ENCODE results near the gene KCTD17. TPM values are rescaled to one million over a fixed set of nuclear protein-coding genes. Genes with fewer than 3 reads are reported as not detected.
A peak's percentile ranks its signal among the peaks of the same experiment; 100 is the strongest.

KCTD17 gene
- total RNA-seq, 2 experiments from 2014 or later: 25.7 to 29.7 TPM

DNA sequence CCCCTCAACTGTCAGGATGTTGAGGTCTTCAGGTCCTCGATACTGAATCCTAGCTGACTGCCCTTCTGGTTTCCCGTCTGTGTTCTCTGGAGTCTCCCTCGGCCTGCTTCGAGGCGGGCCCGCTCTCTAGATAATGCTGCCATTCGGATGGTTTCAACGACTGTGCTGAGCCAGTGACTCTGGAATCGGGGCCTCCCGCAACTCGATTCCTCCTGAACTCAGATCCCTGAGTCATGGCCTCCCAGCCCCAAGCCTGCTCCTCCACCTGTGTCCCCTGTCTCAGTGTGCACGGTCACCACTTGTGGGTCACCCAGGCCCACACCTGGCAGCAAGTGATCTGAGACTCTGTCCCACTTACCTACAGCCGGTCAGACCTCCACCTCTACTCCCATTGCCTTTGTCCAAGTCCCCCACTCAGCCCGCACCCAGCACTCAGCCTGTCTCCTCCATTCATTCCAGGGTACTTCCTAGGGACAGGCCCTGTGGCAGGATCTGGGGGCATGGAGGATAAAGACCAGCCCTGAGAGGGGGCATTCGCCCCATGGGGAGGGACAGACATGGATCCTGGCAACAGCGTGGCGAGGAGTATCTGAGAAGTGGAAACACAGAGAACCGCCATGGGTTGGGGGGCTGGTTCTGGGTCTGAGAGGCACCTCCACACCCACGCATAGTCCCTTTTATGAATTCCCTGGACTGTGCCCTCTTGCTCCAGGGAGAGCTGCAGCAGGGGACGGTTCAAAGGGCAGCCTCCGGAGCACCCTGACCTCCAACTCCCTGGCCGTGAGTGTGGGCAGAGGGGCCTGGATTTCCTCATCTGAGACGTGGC, 17.7 kb upstream of the KCTD17 start:
- H3K36me3 Mint-ChIP-seq (ENCODE audit: low read depth): no peaks in the 10 kb centered on the region
- peaks cover 7% of the 10 kb centered on the region for H3K27me3 Mint-ChIP-seq
- H3K9me3 Mint-ChIP-seq: no peaks in the 10 kb centered on the region
- ChIA-PET POLR2A (no interaction called here), CTCF (interaction anchor here (1.7 to 2.0 kb wide), 2 partner anchors 9 to 11 kb away, joined by 4 read pairs; no protein-coding TSS in a partner anchor)
- no peak for DNase-seq
- no peak overlapping the region for H3K27ac Mint-ChIP-seq
- H3K4me1 Mint-ChIP-seq: no peaks in the 10 kb centered on the region
- no peak overlapping the region for H3K4me3 Mint-ChIP-seq

DNA sequence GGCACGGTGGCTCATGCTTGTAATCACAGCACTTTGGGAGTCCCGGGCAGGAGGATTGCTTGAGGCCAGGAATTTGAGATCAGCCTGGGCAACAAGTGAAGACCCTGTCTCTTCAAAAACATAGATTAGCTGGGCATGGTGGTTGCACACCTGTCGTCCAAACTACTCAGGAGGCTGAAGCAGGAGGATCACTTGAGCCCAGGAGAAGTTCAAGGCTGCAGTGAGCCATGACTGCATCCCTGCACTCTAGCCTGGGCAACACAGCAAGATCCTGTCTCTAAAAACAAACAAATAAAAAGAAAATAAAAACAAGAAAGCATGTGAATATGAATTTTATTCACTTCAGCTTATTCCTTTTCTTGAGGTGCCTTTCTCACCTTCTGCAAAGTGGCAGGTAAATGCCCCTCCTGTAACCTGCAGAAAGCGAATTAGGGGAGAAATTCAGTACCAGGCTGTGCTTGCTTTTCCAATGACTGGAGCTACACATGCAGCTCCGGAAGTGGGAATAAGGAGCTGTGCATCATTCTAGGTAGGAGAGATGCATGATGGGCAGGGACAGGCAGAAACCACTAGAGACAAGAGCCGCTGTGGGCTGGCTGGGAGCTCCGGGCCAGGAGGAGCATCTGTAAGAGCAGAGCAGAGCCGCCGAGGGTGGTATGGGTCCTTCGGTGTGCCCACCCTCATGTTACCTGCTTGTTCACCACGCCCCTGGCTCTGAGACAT, 14.7 kb upstream of the KCTD17 start:
- no peak for DNase-seq
- Mint-ChIP-seq H3K4me3 (no peak overlapping the region), H3K4me1 (peaks cover 10% of the 10 kb centered on the region), H3K9me3 (no peaks in the 10 kb centered on the region), H3K36me3 (ENCODE audit: low read depth) (no peaks in the 10 kb centered on the region), H3K27me3 (peaks cover 14% of the 10 kb centered on the region), H3K27ac (no peak overlapping the region)
- ChIA-PET POLR2A (interaction anchor here (0.7 kb wide), 1 partner anchor 261 kb away, joined by 3 read pairs; no protein-coding TSS in a partner anchor), CTCF (interaction anchor here (0.7 to 1.6 kb wide), 4 partner anchors 11 to 239 kb away, joined by 3 to 4 read pairs (median 4); no protein-coding TSS in a partner anchor)

DNA sequence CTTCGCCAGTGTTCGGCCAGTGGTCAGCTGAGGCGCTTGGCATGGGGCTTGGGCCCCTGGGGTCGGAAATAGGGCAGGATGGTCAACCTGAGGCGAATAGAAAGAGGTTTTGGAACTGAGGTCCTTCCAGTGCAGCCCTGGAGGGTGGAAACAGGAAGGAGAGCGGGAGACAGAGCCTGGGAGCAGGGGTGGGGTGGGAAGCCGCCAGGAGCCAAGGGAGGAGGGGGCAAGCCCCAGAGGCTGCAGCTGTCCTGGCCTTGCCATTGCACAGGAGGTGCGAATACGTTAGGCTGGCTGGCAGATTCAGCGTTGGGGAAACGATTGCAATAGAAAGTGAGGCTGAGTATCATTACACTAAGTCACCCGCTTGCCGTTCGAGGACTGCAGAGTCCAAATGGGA, 13.9 kb upstream of the KCTD17 start:
- H3K27me3 Mint-ChIP-seq: peaks cover 14% of the 10 kb centered on the region
- no peak for DNase-seq
- H3K9me3 Mint-ChIP-seq: no peaks in the 10 kb centered on the region
- H3K4me1 Mint-ChIP-seq: peaks cover 12% of the 10 kb centered on the region
- no peaks in the 10 kb centered on the region for H3K36me3 Mint-ChIP-seq (ENCODE audit: low read depth)
- CTCF ChIA-PET: interaction anchor here (0.8 to 1.6 kb wide), 3 partner anchors 13 to 182 kb away, joined by 3 to 4 read pairs (median 3); no protein-coding TSS in a partner anchor
- no peak overlapping the region for H3K27ac Mint-ChIP-seq
- POLR2A ChIA-PET: no interaction called here
- no peak overlapping the region for H3K4me3 Mint-ChIP-seq

DNA sequence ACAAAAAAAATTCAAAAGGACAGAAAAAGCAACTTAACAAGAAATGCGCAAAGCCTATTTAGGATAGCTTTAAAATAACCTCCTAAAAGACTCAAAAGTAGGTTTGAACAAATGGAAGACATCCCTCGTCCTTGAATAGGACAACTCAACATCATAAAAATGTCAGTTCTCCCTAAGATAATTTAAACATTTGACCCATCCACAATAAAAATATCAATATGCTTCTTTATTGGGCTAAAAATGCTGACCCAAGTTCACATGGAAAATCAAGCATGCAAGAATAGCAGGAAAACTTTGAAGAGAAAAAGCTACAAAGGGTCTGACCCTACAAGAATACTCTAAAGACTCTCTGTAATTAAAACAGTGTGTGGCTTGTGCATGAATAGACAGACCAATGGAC, 12.1 kb upstream of the KCTD17 start:
- CTCF ChIA-PET: interaction anchor here (1.4 kb wide), 1 partner anchor 12 kb away, joined by 3 read pairs; the partner anchor contains the start of gene KCTD17
- Mint-ChIP-seq H3K36me3 (ENCODE audit: low read depth) (no peaks in the 10 kb centered on the region), H3K27me3 (peaks cover 14% of the 10 kb centered on the region), H3K9me3 (no peaks in the 10 kb centered on the region), H3K27ac (no peak overlapping the region), H3K4me3 (no peak overlapping the region), H3K4me1 (peaks cover 17% of the 10 kb centered on the region)
- no peak for DNase-seq
- POLR2A ChIA-PET: interaction anchor here (0.6 kb wide), 1 partner anchor 261 kb away, joined by 4 read pairs; no protein-coding TSS in a partner anchor

DNA sequence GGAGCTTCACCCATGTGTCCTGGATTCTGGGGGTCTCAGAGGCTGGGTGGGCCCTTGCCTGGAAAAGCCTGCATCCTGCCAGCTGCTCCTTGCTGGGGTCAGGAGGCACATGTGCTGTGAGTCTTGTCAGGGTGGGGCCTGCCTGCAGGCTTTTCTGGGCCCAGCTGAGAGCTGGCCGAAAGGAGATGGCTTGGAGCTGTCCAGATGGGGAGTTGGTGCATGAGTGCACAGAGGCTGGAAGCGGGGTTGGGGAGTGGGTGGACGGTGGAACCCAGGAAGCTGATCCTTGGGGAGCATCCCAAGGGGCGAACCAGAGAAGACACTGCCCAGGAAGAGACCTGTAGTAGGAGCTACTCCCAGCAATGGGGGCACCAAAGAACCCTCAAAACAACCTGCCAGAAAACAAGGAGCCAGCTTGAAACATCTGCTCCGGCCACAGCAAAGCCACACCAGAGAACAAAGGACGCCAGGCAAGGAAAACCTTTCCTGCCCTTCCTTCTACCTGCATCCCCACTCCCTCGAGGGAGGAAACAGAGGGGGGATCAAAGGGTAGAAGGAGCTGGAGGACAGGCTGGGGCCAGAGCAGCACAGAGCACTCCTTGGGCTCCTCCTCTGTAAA, 8.2 kb upstream of the KCTD17 start:
- Mint-ChIP-seq H3K4me3 (no peak overlapping the region), H3K27ac (no peak overlapping the region), H3K4me1 (peaks cover 25% of the 10 kb centered on the region), H3K36me3 (ENCODE audit: low read depth) (no peaks in the 10 kb centered on the region), H3K27me3 (peaks cover 7% of the 10 kb centered on the region), H3K9me3 (no peaks in the 10 kb centered on the region)
- no peak for DNase-seq
- CTCF ChIA-PET: interaction anchor here (1.1 to 4.2 kb wide), 13 partner anchors 9 to 284 kb away, joined by 3 to 12 read pairs (median 4); no protein-coding TSS in a partner anchor
- POLR2A ChIA-PET: no interaction called here

DNA sequence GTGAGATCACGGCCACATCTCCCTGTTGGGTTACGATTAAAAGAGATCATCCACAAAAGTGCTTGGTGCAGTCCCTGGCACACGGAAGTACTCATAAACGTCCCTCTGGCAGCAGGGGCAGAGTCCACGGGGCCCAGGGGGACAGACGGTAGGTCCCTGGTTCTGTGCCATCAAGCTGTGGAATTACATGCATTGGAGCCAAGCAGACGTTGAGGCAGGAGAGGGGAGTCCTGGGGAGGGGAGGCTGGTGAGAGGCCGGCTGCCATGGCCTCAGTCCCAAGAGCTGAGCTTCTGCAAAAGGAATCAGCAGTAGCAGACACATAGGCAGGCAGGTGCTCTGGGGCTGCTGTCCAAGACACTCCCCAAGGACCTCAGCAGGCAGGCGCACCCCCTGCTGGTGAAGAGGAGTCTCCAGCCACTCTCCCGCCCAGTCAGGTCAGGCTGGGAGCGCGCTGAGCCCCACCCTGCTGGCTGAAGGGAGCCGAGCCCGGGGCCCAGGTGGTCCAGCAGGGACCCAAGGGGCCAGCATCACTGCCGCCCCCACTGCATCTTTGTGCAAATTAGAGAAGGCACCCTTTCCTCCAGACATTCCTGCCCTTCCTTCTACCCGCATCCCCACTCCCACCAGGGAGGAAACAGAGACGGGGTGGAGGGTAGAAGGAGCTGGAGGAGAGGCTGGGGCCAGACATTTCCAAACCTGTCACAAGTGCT, 7.6 kb upstream of the KCTD17 start:
- ChIA-PET CTCF (interaction anchor here (0.7 to 4.2 kb wide), 18 partner anchors 9 to 284 kb away, joined by 3 to 12 read pairs (median 4); no protein-coding TSS in a partner anchor), POLR2A (no interaction called here)
- Mint-ChIP-seq H3K36me3 (ENCODE audit: low read depth) (no peaks in the 10 kb centered on the region), H3K4me1 (peaks cover 25% of the 10 kb centered on the region), H3K27ac (no peak overlapping the region), H3K4me3 (no peak overlapping the region), H3K27me3 (peaks cover 7% of the 10 kb centered on the region), H3K9me3 (no peaks in the 10 kb centered on the region)
- peak; percentile 49 for DNase-seq

DNA sequence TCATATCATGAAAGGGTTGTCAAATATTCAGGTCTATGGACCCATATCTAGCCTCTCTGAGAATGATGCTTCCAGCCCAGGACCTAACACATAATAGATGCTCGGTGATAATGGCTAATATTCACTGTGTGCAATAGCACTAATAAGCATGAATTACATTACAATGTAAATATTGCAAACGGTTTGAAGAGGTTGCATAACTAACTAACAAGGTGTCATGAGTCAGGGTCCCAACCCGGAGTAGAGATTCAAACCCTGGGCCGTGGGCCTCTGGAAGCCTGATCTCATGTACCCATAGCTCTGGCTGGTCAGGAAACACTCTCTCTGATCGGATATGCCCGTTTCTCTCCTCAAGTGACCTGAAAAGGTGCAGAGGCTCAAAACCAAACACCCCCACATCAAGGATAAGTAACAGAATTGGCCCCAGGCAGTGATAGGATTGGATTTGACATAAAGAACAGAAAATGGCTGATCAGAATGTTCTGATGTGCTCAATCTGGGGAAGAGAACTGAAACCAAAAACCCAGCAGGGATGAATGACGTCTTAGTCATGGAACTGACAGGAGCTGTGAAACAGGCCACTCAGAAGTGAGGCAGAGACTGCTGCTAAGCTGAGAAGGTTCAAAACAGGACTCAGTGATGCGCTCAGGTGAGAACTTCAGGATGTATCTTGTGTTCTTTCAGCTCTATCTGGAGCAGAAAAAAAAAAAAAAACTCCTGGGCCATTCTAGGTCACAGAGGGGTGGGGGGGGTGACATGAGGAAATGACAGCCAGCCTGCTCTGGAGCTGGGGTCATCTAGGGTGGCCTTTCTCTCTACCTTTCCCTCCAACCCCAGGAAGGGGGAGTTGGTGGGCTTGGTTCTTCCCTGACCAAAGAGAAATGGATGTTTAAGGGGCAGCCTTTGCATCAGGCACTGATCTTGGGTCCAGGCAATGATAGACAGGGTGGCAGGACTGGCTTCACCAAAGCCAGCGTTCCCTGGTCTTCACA, 6.6 kb upstream of the KCTD17 start:
- Mint-ChIP-seq H3K36me3 (ENCODE audit: low read depth) (no peaks in the 10 kb centered on the region), H3K4me3 (no peak overlapping the region), H3K27ac (no peak overlapping the region), H3K27me3 (peaks cover 4% of the 10 kb centered on the region), H3K9me3 (no peaks in the 10 kb centered on the region), H3K4me1 (peaks cover 25% of the 10 kb centered on the region)
- ChIA-PET CTCF (interaction anchor here (0.7 to 4.2 kb wide), 17 partner anchors 8 to 379 kb away, joined by 3 to 12 read pairs (median 4); no protein-coding TSS in a partner anchor), POLR2A (no interaction called here)
- no peak for DNase-seq

DNA sequence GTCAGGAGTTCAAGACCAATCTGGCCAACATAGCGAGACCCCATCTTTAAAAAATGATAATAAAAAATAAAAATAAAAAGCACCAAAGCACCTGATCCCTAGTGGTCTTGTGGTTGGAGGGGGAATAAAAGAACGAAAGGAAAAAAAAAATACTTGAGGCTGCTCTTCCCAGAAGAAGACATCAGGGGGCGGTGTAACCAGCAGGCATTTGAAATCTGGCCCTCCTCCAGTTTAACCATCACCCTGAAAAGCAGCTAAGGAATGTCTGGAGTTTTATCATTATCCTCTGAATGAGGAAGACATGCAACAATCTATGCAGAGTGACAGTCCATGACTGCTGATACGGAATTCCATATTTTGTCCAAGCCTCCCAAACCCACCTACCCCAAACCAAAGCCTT, 5.6 kb upstream of the KCTD17 start:
- H3K27me3 Mint-ChIP-seq: no peaks in the 10 kb centered on the region
- ChIA-PET CTCF (interaction anchor here (0.6 to 4.2 kb wide), 14 partner anchors 17 to 974 kb away, joined by 3 to 12 read pairs (median 3); no protein-coding TSS in a partner anchor), POLR2A (no interaction called here)
- no peaks in the 10 kb centered on the region for H3K36me3 Mint-ChIP-seq (ENCODE audit: low read depth)
- peaks cover 21% of the 10 kb centered on the region for H3K4me1 Mint-ChIP-seq
- H3K27ac Mint-ChIP-seq: no peak overlapping the region
- no peak overlapping the region for H3K4me3 Mint-ChIP-seq
- no peaks in the 10 kb centered on the region for H3K9me3 Mint-ChIP-seq
- DNase-seq: no peak

DNA sequence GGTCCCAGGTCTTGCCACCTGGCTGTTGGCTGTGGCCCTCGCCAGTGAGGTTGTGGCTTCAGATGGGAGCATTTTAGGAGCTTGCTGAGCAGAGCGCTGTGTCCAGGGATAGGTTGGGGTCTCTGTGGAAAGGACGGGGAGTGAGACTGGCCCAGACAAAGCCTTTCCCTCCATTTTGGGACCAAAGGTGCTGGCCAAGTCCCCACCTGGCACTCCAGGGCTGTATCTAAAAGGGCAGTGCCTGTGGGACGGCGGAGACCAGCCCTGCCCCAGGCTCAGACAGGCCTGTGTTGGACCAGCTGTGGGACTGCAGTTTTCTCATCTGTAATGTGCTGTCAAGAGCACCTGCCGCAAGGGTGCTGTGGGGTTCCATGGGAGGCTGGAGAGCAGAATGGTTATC, 5.0 kb upstream of the KCTD17 start:
- Mint-ChIP-seq H3K4me1 (peaks cover 20% of the 10 kb centered on the region), H3K27ac (no peak overlapping the region), H3K9me3 (no peaks in the 10 kb centered on the region), H3K36me3 (ENCODE audit: low read depth) (no peaks in the 10 kb centered on the region), H3K27me3 (no peaks in the 10 kb centered on the region), H3K4me3 (no peak overlapping the region)
- DNase-seq: no peak
- ChIA-PET POLR2A (no interaction called here), CTCF (interaction anchor here (0.5 to 4.2 kb wide), 14 partner anchors 17 to 975 kb away, joined by 3 to 12 read pairs (median 3); no protein-coding TSS in a partner anchor)

DNA sequence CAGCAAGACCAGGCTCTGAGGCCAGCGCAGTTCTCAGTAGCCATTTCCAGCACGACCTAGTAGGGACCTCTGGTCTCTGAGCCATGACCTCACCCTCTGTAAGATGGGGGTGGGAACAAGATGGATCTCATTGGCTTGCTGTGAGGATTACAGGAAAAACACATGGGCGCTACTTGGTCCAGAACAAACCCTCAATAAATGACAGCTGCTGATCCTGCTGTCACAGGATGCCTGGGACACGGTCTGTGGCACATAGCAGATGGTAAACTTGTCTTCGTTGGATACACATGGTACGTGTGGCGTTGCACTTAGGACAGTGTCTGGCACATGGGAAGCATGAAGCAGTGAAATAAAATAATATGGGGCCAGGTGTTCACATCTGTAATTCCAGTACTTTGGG, 4.5 kb upstream of the KCTD17 start:
- Mint-ChIP-seq H3K27me3 (no peaks in the 10 kb centered on the region), H3K9me3 (no peaks in the 10 kb centered on the region), H3K4me3 (no peak overlapping the region), H3K36me3 (ENCODE audit: low read depth) (no peaks in the 10 kb centered on the region), H3K4me1 (peaks cover 17% of the 10 kb centered on the region), H3K27ac (no peak overlapping the region)
- no peak for DNase-seq
- ChIA-PET POLR2A (no interaction called here), CTCF (interaction anchor here (0.5 to 4.2 kb wide), 8 partner anchors 10 to 152 kb away, joined by 3 to 12 read pairs (median 4); no protein-coding TSS in a partner anchor)

DNA sequence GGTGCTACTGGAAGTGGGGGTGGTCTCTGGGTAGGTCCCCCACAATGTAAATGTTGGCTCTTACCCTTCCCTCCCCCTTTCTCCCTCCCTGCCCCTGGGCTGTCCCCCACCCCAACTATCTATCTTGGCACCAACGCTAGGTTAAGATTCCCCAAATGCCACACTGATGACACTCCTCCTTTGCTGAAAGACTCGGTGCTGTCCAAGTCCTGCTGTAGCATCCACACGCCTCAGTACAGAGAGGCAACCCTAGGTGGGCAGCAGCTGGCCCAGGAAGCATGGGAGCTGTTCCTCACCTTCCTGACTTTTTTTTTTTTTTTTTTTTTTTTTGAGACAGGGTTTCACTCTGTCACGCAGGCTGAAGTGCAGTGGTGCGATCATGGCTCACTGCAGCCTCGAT, 3.4 kb upstream of the KCTD17 start:
- no peaks in the 10 kb centered on the region for H3K36me3 Mint-ChIP-seq (ENCODE audit: low read depth)
- peaks cover 22% of the 10 kb centered on the region for H3K4me1 Mint-ChIP-seq
- no peak overlapping the region for H3K4me3 Mint-ChIP-seq
- ChIA-PET POLR2A (no interaction called here), CTCF (interaction anchor here (0.6 to 1.5 kb wide), 5 partner anchors 11 to 566 kb away, joined by 3 to 4 read pairs (median 3); no protein-coding TSS in a partner anchor)
- no peak overlapping the region for H3K27ac Mint-ChIP-seq
- no peaks in the 10 kb centered on the region for H3K9me3 Mint-ChIP-seq
- no peaks in the 10 kb centered on the region for H3K27me3 Mint-ChIP-seq
- no peak for DNase-seq

Data from activated CD4-positive, alpha-beta T cell treated with anti-CD3 and anti-CD28 coated beads, Interleukin-2, amount 10 ng/mL, durations not matched to agents 7 days and 5 days (primary cell).